ENCODE results near the gene BCL2L12.
"Not testable (repeated sequence)": the region's sequence is repeated elsewhere in the genome, so short reads cannot be mapped to it uniquely, and the experiment has no call there.

The BCL2L12 gene

DNA sequence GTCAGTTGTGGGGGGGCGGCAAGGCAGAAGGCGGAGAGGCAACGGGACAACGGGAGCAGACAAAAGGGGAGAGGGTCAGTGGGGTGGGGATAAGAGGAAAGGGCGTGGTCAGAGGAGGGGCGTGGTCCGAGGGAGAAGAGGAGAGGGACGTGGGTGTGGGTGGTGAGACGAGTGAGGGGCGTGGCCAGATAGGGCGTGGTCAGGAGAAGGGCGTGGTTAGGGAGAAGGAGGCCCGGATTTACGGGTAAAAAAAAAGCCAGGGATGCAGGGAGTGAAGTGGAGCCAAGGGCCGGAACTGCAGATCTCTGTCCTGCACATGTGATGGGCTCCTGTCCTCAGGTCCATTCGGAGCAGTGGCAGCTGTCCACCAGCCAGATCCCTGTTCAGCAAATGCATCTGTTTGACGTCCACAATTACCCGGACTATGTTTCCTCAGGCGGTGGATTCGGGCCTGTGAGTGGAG, 46.7 kb downstream of the BCL2L12 start:
- peak; percentile 56; the same call in 1 of the 2 replicates for TF ChIP-seq PKNOX1 (IDR thresholded peaks at IDR 0.05)
- no peak for TF ChIP-seq L3MBTL2 (conservative IDR thresholded peaks at IDR 0.05)
- peak; percentile 92 for TF ChIP-seq ZNF384 (IDR thresholded peaks at IDR 0.05)
- no peak for TF ChIP-seq HDGF (IDR thresholded peaks at IDR 0.05; ENCODE audit: borderline replicate concordance)
- ChIA-PET CTCF (no interaction called here), POLR2A (interaction anchor here (1.1 kb wide), 1 partner anchor 183 kb away, joined by 3 read pairs; no protein-coding TSS in a partner anchor)
- peak; percentile 94 for DNase-seq (ENCODE audit: extremely low spot score)

- TF ChIP-seq ARNT (IDR thresholded peaks at IDR 0.05) = no peak
- TF ChIP-seq BHLHE40 (IDR thresholded peaks at IDR 0.05; ENCODE audit: borderline replicate concordance) = no peak
- TF ChIP-seq SP1 (IDR thresholded peaks at IDR 0.05) = no peak
- no peak for TF ChIP-seq ELF4 (IDR thresholded peaks at IDR 0.05)
- no peak for TF ChIP-seq FOXA1 (IDR thresholded peaks at IDR 0.05)
- no peak for TF ChIP-seq LEF1 (IDR thresholded peaks at IDR 0.05; ENCODE audit: borderline replicate concordance)
- TF ChIP-seq HDGF (IDR thresholded peaks at IDR 0.05; ENCODE audit: borderline replicate concordance) = no peak
- no peak for TF ChIP-seq PKNOX1 (IDR thresholded peaks at IDR 0.05)
- TF ChIP-seq TARDBP (IDR thresholded peaks at IDR 0.05) = no peak
- TF ChIP-seq ZNF384 (IDR thresholded peaks at IDR 0.05) = no peak
- no peak for TF ChIP-seq CTBP1 (IDR thresholded peaks at IDR 0.05; ENCODE audit: borderline replicate concordance)
- no peak for TF ChIP-seq FOXM1 (IDR thresholded peaks at IDR 0.05; ENCODE audit: borderline replicate concordance)
- TF ChIP-seq SUZ12 (IDR thresholded peaks at IDR 0.05) = no peak
- TF ChIP-seq L3MBTL2 (conservative IDR thresholded peaks at IDR 0.05) = no peak
- TF ChIP-seq NFRKB (IDR thresholded peaks at IDR 0.05) = no peak
- no peak for TF ChIP-seq FOXK2 (IDR thresholded peaks at IDR 0.05)
- CTCF ChIA-PET = no interaction called here
- no peak for DNase-seq (ENCODE audit: extremely low spot score)
- POLR2A ChIA-PET = interaction anchor here (0.6 to 1.1 kb wide), 2 partner anchors 53 to 182 kb away, joined by 3 read pairs; partner anchors contain the start of gene AP2A1
These were observed 47.6 kb downstream of the BCL2L12 start for GRCh38 chr19:49713236-49713845.

GRCh38 chr19:49716154-49716553, 50.4 kb downstream of the BCL2L12 start:
- ChIA-PET CTCF (interaction anchor here (0.7 kb wide), 1 partner anchor 13 kb away, joined by 3 read pairs; no protein-coding TSS in a partner anchor), POLR2A (interaction anchor here (3.1 kb wide), 1 partner anchor 40 kb away, joined by 20 read pairs; the partner anchor contains the start of gene PRMT1)
- no peak for TF ChIP-seq FOXM1 (IDR thresholded peaks at IDR 0.05; ENCODE audit: borderline replicate concordance)
- TF ChIP-seq BHLHE40 (IDR thresholded peaks at IDR 0.05; ENCODE audit: borderline replicate concordance) = no peak
- TF ChIP-seq ARNT (IDR thresholded peaks at IDR 0.05) = no peak
- no peak for TF ChIP-seq CTBP1 (IDR thresholded peaks at IDR 0.05; ENCODE audit: borderline replicate concordance)
- no peak for TF ChIP-seq SP1 (IDR thresholded peaks at IDR 0.05)
- no peak for TF ChIP-seq FOXK2 (IDR thresholded peaks at IDR 0.05)
- no peak for TF ChIP-seq NFRKB (IDR thresholded peaks at IDR 0.05)
- TF ChIP-seq HDGF (IDR thresholded peaks at IDR 0.05; ENCODE audit: borderline replicate concordance) = no peak
- no peak for TF ChIP-seq LEF1 (IDR thresholded peaks at IDR 0.05; ENCODE audit: borderline replicate concordance)
- TF ChIP-seq ZNF384 (IDR thresholded peaks at IDR 0.05) = no peak
- TF ChIP-seq ELF4 (IDR thresholded peaks at IDR 0.05) = no peak
- no peak for TF ChIP-seq FOXA1 (IDR thresholded peaks at IDR 0.05)
- no peak for TF ChIP-seq SUZ12 (IDR thresholded peaks at IDR 0.05)
- no peak for TF ChIP-seq TARDBP (IDR thresholded peaks at IDR 0.05)
- no peak for TF ChIP-seq PKNOX1 (IDR thresholded peaks at IDR 0.05)
- no peak for TF ChIP-seq L3MBTL2 (conservative IDR thresholded peaks at IDR 0.05)
- DNase-seq (ENCODE audit: extremely low spot score) = no peak

GRCh38 chr19:49718511-49718910, 52.8 kb downstream of the BCL2L12 start:
- no peak for DNase-seq (ENCODE audit: extremely low spot score)
- ChIA-PET CTCF (interaction anchor here (0.9 kb wide), 1 partner anchor 15 kb away, joined by 3 read pairs; no protein-coding TSS in a partner anchor), POLR2A (interaction anchor here (0.6 to 3.1 kb wide), 7 partner anchors 12 to 138 kb away, joined by 3 to 20 read pairs (median 5); partner anchors contain the start of genes FUZ, NOSIP, PRMT1 and PRRG2)
- TF ChIP-seq ZNF384 (IDR thresholded peaks at IDR 0.05) = no peak

DNA sequence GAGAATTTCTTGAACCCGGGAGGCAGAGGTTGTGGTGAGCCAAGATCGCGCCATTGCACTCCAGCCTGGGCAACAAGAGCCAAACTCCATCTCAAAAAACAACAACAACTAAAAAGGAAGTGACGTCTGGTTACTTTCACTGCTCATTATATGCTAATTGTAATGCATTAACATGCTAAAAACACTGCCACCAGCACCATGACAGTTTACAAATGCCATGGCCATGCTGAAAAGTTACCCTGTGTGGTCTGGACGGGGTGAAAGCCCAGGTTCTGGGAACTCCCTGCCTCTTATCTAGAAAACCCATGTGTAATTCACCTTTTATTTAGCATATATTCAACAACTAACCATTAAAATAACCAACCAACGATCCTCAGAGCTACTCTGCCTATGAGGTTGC, 53.3 kb downstream of the BCL2L12 start:
- POLR2A ChIA-PET = interaction anchor here (3.1 kb wide), 1 partner anchor 43 kb away, joined by 20 read pairs; the partner anchor contains the start of gene PRMT1
- CTCF ChIA-PET = no interaction called here

GRCh38 chr19:49719420-49719819, 53.7 kb downstream of the BCL2L12 start:
- POLR2A ChIA-PET = interaction anchor here (3.1 kb wide), 1 partner anchor 44 kb away, joined by 20 read pairs; the partner anchor contains the start of gene PRMT1
- DNase-seq (ENCODE audit: extremely low spot score); CTCF ChIA-PET: not testable (repeated sequence)

More for the DNA sequence above, 53.3 kb downstream of the BCL2L12 start:
- no peak for DNase-seq (ENCODE audit: extremely low spot score)
- TF ChIP-seq SP1 (IDR thresholded peaks at IDR 0.05) = no peak
- TF ChIP-seq LEF1 (IDR thresholded peaks at IDR 0.05; ENCODE audit: borderline replicate concordance) = no peak
- TF ChIP-seq L3MBTL2 (conservative IDR thresholded peaks at IDR 0.05) = no peak
- no peak for TF ChIP-seq CTBP1 (IDR thresholded peaks at IDR 0.05; ENCODE audit: borderline replicate concordance)
